GM19452 (cell line): Measurements from ENCODE around the gene ZFP3.
"Not testable (repeated sequence)": the region's sequence is repeated elsewhere in the genome, so short reads cannot be mapped to it uniquely, and the experiment has no call there.

Experiments used
- ATAC-seq: cut with Tn5 transposase; IDR thresholded peaks from one replicate; pipeline ENCODE4 v1.9.1; 2021; ENCODE audit not compliant: unreplicated experiment

ZFP3 gene

DNA sequence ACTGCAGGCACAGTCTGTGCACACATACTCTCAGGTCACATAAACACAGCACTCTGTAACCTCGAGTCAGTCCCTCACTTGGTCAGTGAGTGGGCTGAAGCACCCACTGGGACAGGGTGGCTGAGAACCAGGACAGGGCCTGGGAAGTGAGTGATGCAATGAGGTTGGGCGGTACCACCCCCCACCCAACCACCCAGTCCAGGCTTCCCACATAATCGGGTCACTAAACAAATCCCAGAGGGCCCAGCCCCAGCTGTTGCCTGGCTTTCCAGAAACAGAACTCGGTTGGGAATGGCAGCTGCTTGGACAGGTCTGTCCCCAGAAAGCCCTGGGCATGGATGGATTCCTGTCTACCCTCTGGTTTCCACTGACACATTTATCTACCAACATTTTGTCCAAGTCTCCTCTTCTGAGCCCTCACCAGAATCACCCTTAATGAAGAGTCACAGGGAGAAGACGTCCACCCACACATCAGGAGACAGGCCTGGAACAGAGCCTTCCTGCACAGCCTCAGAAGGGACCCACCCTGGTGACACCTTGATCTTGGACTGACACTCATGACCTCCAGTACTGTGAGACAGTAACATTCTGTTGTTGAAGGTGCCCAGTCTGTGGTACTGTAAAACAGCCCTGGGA lies 46.0 kb downstream of the ZFP3 start:
- not testable (repeated sequence) for ATAC-seq

DNA sequence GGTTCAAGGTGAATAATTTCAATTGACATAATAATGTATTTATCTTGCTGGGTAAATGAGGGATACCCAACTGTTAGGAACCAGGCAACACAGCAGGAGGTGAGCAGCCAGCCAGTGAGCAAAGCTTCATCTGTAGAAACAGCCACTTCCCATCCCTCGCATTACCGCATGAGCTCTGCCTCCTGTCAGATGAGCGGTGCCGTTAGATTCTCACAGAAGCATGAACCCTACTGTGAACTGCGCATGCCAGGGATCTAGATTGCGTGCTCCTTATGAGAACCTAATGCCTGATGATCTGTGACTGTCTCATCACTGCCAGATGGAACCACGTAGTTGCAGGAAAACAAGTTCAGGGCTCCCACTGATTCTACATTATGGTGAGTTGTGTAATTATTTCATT lies 46.6 kb downstream of the ZFP3 start:
- not testable (repeated sequence) for ATAC-seq

DNA sequence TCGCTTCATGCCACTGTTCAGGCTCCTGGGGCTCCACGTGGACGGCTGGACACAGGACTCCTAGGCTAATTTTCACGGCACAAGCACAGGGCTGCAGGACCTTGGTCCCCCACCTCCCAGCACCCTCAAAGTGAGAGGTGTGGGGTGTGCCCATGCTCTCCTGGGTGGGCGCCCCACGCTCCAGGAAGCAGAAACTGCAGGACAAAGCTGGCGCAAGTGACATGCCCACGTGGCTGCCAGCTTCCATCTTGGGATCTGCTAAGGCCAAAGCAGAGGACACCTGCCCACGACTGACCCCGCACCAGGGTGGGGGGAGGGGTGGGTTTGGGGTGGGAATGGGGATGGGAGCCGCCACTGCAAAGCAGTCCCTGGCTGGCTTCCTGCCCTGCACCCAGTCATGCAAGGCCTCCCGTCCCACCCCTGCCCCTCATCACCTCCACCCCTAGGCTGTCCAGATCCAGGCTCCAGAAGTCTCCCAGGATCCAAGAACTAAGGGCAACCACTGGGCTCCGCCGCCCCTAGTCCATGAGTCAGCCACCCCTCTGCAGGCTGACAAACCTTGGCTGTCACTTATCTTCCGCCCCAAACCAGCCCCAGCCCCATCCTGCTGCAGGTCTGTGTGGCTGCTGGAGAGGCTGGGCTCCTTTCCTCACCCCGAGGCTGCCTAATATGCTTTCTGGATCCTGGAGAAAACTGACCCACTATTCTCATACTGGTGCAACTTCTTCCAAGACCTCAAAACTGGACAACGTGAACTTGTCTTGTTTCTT lies 48.6 kb downstream of the ZFP3 start:
- ATAC-seq, result no peak

DNA sequence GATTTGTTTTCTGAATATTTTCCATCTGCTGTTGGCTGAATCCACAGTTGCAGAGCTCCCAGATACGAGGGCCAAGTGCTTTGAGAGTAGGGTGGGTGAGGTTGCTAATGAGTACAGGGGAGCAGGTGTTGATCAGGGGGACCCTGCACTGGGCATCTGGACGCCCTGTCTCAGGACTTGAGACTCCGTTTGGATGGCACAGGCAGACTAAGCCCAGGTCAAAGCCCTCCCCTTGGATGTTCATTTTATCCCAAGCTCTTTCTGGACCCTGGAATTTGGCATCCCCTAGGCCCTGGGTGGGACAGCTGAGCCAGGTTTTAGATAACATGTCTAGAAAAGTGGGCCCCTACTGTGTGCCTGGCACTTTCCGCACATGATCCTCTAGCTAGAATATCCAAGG lies 49.6 kb downstream of the ZFP3 start:
- ATAC-seq, result no peak

DNA sequence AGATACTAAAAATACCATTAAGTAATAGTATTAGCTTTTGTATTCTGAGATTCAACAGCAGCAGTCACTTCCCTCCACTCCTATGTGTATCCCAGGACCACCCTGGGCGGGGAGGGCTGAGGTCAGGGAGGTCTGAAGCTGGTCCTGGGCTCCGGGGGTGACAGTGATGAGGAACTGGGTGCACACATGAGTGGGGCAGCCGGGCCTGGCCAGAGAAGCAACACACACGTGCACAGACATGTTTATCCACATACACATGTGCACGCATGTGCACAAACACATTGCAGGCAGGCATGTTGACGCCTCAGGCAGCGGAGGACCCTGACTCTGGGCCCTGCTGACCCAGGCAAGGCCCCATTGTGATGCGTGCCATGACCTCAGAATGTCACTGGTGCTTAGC lies 50.1 kb downstream of the ZFP3 start:
- ATAC-seq, result not testable (repeated sequence)

DNA sequence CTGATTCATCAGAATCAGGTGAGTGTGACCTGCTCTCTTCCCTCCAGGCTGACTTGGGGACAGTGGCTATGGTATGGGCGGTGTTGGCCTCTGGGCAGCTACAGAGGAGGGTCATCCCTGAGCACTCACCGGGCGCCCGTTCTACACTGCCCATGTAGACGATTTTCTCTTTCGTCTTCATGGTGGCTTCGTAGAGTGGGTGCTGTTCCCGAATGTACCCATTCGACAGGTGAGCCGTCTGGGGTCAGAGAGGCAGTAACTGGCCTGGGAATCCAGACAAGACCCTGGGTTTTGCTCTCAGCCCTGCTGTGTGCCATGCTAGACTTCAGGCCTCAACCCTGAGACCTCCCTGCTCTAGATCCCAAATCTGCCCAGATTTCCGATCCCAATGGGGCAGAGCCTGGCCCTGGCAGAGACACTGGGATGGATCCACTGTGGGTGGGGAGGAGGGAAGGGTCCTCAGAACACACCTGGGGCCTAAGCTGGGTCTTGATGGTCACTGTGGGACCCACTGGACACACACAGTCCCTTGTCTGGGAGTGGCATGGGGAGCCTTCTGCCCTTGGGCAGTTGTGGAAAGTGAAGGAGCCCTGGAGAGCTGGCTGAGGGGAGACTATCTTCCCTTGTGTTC lies 50.8 kb downstream of the ZFP3 start:
- no peak for ATAC-seq

DNA sequence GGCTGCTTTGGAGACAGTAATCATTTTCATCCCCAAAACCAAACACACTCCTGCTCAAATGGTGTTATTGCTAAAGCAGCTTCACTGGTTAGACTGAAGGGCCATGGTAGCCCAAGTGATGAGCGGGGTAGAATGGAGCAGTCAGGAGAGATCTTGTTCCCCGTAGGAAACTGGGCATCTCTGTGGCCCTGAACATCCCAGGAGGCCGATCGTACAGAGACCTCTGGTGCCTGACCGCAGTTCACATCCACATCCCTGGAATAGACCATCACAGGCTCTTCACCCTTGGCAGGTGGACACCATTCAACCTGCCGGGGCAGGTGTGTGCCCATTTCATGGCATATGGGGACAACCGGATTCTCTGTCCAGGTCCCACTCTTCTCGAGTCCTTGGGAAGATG lies 51.5 kb downstream of the ZFP3 start:
- not testable (repeated sequence) for ATAC-seq

DNA sequence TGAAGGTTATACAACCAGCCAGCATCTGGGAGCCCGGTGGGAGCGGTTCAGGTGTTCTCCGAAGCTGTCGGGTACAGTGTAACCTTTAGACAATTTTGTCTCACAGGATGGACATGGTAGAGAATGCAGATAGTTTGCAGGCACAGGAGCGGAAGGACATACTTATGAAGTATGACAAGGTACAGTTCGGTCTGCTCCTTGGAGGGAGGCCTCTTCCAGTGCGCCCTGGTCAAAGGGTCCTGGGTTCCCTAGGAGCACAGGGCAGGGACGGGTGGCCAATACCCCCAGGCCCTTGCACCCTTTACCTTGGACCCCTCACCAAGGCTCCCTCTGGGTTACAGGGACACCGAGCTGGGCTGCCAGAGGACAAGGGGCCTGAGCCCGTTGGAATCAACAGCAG lies 52.0 kb downstream of the ZFP3 start:
- not testable (repeated sequence) for ATAC-seq

DNA sequence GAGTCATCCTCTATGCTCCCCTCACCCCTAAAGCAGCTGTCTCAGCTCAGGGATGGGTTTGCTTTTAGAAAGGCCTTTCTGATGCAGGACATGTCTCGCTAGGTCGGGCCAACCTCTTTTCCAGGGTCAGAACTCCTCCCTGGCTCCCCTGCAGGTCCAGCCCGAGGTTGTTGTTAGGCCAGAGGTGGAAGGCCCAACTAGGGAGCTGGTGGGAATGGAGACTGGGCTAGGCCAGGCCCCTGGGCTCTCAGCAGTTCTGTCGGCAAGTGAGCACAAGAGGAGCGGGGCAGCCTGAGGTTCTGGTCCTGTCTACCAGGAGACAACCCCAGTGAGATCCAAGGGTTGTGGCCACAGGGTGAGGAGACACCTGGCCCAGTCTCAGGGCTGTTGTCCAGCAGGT lies 52.4 kb downstream of the ZFP3 start:
- not testable (repeated sequence) for ATAC-seq

DNA sequence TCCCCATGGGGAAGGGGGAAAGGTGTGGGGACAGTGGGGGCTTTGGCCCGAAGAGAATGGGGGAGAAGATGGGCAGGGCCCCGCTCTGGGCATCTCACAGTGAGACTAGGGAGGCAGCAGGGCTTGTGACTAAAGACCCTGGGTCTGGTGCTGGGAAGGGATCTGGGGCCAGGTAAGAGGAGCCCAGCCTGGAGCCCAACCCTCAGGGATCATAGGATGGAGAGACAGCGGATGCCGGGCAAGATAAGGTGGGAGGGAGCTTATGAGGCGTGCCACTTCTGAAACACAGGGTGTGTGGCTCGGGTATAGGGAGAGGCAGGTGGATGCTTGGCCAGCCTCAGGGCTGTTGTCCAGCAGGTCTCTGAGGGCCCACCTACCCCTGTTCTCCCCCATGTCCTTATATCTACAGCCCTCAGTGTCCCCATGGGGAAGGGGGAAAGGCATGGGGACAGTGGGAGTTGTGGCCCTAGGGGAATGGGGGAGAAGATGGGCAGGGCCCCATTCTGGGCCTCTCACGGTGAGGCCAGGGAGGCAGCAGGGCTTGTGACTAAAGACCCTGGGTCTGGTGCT lies 53.0 kb downstream of the ZFP3 start:
- ATAC-seq, result no peak

DNA sequence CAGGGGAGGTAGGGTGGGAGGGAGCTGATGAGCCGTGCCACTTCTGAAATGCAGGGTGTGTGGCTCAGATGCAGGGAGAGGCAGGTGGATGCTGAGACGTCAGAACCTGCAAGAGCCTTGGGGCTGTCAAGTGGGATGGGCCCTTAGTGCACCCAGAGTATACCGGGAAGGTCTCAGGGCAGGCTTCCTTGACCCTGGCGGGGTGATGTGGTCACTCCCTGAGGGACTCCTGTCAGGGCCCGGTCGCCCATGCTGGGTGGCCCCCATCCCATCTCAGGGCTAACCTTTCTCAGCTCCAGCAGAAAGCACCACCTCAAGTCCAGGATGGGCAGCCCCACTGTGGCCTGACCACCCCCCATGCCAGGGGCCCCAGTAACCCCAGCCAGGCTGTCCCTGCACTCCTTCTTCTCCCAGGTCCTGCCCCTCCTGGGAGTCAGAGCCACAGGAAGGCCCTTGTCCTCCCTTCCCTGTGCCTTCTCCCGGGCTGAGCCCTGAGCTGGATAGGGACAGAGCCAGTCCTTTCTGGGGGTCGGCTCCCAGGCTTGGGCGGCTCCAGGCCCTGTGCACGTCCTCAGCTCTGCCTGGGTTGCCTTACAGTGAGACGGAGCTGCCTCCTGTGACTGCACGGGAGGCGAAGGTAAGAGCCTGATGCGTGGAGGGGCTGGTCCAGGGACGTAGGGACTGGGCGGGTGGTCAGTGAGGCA lies 53.7 kb downstream of the ZFP3 start:
- not testable (repeated sequence) for ATAC-seq

DNA sequence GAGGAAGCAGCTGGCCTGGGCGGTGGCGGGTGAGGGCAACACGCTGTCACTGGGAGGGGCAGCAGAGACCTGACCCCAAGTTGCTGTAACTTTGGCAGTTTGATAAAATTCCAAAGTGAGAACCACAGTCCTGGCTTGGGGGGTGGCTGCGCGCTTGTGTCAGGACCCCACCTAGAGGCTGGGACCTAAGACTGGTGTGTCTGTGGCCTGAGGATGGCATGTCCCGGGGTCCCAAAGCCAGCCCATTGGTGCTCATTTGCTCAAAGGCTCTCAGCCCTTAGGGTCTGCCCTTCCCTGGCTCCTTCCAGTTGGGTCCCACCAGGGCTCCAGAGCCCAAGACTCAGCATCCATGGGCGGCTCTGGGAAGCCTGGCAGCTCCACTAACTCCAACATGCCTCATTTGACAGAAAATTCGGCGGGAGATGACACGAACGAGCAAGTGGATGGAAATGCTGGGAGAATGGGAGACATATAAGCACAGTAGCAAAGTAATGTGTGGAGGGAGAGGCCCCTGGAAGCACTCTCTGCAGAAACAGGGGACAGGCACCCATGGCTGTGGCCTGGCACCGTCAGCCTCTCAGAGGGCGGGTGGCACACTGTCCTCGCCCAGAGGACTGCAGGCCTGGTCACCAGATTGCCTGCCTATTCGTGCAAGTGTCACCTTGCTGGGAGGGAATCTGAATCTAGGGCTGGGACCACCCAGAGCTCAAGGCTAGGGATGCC lies 54.4 kb downstream of the ZFP3 start:
- ATAC-seq, result not testable (repeated sequence)

DNA sequence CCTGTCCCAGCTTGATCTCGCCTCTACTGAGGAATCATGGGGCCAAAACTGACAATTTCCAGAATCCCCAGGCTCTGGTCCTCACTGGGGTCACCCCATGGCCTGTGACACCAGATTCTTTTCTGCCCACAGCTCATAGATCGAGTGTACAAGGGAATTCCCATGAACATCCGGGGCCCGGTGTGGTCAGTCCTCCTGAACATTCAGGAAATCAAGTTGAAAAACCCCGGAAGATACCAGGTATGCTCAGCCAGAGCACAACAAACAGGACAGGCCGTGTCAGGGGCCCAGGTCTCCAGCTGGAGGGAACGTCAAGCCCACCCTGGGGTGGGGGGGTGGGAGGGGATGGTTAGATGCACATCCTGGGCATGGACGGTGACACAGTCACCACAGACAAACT lies 55.0 kb downstream of the ZFP3 start:
- ATAC-seq, result no peak

DNA sequence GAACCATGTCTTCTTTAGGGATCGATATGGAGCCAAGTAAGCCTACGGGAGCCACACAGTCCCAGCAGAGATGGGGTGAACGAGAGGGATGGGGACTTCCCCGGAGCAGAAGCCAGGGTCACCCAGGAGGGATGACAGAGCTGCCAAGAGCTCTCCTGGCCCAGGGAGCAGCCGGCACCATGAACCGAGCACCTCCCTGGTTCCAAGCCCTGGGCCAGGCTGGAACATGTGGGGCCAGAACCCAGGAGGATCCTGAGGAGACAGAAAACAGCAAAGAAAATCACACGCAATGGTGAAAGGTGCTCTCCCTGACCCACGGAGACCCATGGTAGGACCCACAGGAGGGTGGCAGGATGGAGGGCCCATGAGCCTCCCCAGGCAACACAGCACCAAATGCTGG lies 55.7 kb downstream of the ZFP3 start:
- ATAC-seq, result not testable (repeated sequence)

DNA sequence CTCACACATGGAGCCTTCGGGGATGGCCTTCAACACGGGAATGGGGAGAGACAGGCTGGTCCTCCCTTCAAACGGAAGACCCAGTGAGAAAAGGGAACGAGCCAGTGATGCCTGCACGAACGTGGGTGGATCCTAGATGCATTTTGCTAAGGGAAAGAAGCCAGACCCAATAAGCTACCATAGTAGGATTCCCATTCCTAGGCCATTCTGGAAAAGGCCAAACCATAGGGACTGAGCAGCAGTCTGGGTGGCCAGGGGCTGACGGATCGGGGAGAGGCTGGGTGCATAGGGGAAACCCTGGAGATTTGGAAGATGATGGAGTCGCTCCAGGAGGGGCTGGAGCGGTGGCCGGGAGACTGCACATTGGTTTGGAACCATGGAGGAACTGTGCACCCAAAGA lies 56.3 kb downstream of the ZFP3 start:
- ATAC-seq, result not testable (repeated sequence)

DNA sequence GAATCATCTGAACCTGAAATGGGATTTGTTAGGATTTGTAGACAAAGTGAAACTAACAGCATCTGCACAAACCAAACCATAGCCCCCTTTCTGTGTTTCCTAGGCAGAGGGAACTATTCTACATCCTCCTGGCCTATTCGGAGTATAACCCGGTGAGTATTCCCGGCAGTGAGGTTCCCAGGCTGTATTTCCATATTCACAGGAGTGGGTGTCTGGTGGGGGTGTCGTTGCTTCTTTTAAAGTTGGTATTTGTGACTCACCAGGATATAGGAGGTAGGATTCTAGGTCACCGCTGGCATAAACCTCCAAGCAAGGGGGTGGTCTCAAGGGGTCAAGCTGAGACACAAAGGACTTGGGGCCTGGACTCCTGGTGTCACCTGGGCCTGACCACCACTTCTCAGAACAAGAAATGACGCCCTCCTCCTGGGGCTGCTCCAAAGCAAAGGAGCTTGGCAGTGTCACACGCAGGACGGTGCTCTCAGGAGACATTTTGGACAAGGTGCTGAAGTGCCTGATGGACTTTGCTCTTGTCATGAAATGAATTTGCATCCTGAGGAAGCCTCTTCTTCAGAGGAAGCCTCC lies 57.0 kb downstream of the ZFP3 start:
- not testable (repeated sequence) for ATAC-seq

DNA sequence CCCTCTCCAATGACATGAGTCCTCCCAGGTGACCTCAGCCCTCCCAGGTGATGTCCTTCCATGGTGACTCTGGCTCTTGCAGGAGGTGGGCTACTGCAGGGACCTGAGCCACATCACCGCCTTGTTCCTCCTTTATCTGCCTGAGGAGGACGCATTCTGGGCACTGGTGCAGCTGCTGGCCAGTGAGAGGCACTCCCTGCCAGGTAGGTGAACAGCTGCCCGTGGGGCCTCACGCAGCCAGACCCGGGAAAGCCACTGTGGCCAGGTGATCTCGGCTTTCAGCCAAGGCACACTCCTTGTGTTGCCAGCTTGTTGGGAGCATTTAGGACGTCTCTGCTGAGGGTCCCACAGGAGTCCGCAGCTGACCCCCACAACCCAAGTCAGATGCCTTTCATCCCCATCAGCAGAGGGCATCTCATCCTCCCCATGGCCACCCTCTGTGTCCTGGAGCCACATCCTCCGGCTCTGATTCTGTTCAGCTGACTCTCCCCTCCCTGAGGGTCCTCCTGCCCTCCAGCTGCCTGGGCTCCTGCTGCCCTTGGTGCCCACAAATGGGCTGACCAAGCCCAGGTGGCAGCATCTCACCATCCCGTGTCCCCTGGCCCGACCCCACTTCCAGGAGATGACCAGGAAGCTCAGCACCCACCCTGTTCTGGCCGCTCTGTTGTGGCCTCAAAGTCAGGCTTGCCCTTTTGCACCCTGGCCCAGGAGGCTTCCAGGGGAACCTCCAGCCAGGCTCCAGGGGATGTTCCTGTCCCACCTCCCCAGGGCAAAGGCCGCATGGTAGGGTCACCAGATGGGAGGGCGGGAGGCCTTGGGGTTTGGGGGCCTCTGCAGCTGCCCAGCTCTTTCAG lies 57.7 kb downstream of the ZFP3 start:
- ATAC-seq, result no peak

DNA sequence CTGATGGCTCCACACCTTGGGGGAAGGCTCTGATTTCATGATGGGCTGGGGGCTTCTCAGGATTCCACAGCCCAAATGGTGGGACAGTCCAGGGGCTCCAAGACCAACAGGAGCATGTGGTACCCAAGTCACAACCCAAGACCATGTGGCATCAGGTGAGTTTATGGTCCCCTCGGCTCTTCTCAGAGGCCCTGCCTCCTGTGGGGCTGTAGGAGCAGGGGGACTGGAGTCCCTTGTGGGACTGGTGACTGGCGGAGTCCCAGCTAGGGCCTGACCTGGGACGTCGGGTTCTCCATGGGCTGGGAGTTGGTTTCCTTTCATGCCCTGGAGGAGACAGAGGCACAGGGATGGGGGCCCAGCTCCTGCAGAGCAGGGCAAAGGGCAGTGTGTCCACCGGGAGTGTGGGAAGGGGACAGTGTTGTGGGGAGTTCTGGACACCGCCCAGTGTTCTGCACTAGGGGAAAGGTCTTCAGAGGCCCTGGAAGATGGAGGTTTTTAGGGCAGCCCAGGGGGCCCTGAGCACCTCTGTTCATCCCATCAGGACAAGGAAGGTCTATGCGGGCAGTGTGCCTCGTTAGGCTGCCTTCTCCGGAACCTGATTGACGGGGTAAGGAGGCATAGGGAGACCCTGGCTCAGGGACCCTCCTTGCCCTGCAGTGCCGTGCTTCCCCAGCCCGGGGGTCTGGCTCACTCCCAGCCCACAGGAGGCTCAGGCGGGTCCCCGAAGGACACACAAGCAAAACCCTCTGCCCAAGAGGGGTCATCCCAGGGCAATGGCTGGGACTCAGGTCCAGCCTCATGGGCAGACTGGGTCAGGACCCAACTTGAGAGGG lies 58.5 kb downstream of the ZFP3 start:
- ATAC-seq, result not testable (repeated sequence)
